Measurements from ENCODE around the gene ARRB2. TPM values are rescaled to one million over a fixed set of nuclear protein-coding genes. Genes with fewer than 3 reads are reported as not detected.

ARRB2 gene
- total RNA-seq, 1 experiment from 2014 or later: 28.5 TPM

DNA sequence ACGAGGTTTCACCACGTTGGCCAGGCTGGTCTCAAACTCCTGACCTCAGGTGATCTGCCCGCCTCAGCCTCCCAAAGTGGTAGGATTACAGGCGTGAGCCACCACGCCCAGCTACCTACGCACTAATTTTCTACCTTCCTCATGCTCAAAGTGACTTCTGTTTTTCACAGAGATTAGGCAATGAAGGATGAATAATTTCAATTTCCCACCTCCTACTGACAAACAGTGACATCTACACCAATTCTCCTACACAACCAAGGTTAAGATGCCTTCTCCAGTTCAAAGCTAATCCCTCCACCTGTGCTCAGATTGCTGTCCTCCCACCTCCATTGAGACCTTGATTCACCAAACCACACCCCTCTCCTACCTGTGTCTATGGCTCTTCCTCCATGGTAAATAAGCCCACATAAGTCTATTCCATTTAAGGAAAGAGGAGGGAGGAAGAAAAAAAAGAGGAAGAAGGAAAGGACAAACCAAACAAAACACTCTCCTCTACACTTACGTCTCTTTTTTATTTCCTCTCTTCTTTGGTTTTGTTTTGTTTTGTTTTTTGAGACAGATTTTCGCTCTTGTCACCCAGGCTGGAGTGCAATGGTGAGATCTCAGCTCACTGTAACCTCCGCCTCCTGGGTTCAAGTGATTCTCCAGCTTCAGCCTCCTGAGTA is 15.3 kb downstream of the ARRB2 start:
- DNase-seq: no peak
- Histone ChIP-seq H3K4me3 (ENCODE audit: insufficient read depth, low read depth, low read length) (no peak overlapping the region), H3K36me3 (replicated peaks; ENCODE audit: control insufficient read depth, insufficient read depth, low read length) (no peaks in the 10 kb centered on the region), H3K27me3 (ENCODE audit: control insufficient read depth, insufficient read depth, low read length) (no peaks in the 10 kb centered on the region)

DNA sequence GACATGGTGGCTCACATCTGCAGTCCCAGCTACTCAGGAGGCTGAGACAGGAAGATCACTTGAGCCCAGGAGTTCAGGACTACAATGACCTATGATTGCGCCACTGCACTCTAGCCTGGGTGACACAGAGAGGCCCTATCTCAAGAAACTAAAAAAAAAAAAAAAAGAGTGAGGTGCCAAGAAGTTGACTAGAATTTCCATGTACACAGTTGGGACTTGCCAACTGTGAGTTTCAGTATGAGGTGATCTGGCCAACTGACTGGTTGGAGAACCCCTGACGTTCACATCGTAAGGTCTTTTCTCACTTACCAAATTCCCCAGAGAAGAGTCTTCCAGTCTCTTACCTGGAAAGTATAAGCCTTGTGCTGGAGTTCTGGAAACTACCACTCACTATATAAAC is 17.7 kb downstream of the ARRB2 start:
- DNase-seq: no peak
- no peaks in the 10 kb centered on the region for H3K36me3 ChIP-seq (replicated peaks; ENCODE audit: control insufficient read depth, insufficient read depth, low read length)
- H3K4me3 ChIP-seq (ENCODE audit: insufficient read depth, low read depth, low read length): no peak overlapping the region
- no peaks in the 10 kb centered on the region for H3K27me3 ChIP-seq (ENCODE audit: control insufficient read depth, insufficient read depth, low read length)

DNA sequence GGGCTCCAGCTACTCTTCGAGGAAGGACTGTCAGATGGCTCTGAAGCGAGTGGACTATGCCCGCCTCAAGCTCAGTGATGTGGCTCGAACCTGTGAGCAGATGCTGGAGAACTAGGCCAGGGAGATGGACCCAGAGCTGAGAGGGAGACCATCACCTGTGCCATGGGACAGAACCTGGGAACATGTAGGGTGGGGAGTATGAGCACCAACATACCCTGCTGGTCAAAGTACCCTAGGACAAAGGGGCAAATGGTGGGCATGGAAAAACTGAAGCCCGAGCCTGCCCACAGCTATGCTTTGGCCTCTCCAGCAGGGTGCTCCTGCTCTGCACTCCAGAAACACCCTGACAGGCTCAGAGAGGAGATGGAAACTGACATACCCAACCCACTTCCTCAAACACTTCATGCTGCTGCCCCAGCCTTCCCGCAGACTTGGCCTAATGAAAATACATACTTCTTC is 22.7 kb downstream of the ARRB2 start:
- peaks cover 20% of the 10 kb centered on the region for H3K27me3 ChIP-seq (ENCODE audit: control insufficient read depth, insufficient read depth, low read length)
- no peaks in the 10 kb centered on the region for H3K36me3 ChIP-seq (replicated peaks; ENCODE audit: control insufficient read depth, insufficient read depth, low read length)
- H3K4me3 ChIP-seq (ENCODE audit: insufficient read depth, low read depth, low read length): no peak overlapping the region
- DNase-seq: peak; percentile 31

DNA sequence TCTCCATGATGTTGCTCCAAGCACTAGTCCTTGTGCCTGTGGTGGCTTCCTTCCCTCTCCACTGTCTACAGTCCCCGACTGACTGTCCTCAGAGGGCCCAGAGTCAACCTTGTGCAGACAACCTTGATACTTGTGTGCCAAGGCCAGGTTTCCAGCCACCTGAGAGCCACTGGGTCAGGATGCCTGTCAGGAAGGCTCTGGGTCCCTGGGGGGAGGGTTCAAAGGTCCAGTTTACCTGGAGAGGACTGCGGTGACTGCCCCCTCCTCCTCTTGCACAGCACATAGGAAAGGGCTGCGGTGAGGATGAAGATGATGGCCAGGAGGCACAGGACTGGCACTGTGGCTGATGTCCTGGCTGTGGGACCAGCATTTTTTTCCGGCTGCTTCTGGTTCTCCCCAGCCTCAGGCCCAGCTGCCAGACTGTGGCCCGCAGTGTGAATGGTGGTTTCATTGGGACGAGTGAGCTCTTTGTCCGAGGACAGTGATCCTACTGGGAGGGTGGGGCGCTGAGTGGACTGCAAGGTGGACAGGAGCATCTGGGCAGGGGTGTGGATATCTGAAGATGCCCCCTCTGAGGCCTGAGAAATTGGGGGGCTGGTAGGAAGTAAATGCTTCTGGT is 24.5 kb downstream of the ARRB2 start:
- no peak for DNase-seq
- peaks cover 39% of the 10 kb centered on the region for H3K27me3 ChIP-seq (ENCODE audit: control insufficient read depth, insufficient read depth, low read length)
- no peaks in the 10 kb centered on the region for H3K36me3 ChIP-seq (replicated peaks; ENCODE audit: control insufficient read depth, insufficient read depth, low read length)
- H3K4me3 ChIP-seq (ENCODE audit: insufficient read depth, low read depth, low read length): no peak overlapping the region

DNA sequence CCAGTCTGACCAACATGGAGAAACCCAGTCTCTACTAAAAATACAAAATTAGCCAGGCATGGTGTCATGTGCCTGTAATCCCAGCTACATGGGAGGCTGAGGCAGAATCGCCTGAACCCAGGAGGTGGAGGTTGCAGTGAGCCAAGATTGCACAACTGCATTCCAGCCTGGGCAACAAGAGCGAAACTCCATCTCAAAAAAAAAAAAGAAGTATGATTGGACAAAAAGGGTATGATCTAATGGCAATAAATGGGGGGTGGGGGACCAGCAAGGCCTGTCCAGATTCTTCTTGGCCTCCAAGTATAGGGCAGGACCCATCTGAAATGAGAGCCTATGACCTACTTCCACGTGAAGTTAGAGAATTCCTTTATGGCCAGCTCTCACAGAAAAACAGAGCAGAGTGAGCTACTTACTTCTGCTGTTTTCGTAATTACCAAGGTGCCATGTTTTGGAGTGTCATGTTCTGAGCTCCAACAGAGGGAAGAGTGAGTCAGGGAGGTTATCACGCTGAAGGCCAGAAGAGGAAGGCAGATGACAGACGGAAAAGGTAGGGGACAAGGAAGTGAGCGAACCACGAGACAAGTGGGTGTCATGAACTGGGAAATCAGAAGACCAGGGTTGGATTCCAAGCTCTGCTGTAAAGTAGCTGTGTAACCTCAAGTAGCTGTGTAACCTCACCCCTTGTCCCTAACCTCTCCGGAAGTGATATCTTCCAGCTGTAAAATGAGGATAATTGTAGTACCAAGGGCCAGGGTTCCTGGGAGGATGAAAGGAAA is 25.6 kb downstream of the ARRB2 start:
- H3K36me3 ChIP-seq (replicated peaks; ENCODE audit: control insufficient read depth, insufficient read depth, low read length): no peaks in the 10 kb centered on the region
- DNase-seq: no peak
- H3K4me3 ChIP-seq (ENCODE audit: insufficient read depth, low read depth, low read length): no peak overlapping the region
- peaks cover 49% of the 10 kb centered on the region for H3K27me3 ChIP-seq (ENCODE audit: control insufficient read depth, insufficient read depth, low read length)

DNA sequence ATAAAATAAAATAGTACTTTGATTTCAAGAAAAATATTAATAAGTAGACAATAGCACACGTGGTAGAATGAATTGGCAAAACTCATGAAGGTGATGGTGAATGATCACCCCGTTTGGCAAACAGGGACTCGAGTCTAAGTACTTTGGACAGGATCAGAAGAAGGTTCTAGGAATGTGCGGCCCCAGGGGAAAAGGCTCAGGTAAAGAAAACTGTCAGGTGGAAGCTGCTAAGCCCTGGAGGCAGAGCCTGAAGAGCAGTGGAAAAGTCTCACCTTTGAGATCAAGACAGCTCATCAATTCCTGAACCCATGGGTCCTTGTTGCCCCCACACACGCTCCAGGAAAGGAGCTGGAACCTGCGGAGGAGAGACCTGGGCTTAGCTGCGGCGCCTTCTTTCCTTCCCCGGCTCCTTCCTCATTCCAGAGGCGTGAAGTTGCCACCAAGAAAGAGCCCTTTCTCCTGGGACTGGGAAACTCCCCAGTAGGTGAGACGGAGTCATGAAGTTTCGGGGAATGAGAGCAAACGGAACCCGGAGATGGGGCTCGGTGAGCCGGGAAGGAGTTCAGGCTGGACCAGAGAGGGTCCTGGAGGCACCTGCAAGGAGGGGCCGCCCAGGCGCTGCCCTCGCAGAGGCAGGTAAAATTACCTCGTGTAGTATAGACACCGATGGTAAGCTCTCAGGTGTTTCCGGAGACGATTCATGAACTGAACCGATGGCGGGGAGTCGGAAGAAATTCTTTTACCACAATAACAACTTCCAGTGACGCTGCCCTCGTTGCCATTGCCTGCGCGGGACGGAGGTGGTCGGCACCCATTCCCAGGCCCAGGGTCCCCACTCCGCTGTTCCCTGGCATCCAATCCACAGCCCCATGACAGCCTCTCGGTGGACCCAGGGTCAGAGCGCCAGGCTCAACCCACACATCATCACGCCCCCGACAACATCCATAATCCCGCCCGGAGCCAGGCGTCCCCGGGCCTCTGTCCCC is 28.0 kb downstream of the ARRB2 start:
- peak; percentile 70 for DNase-seq
- Histone ChIP-seq H3K36me3 (replicated peaks; ENCODE audit: control insufficient read depth, insufficient read depth, low read length) (no peaks in the 10 kb centered on the region), H3K27me3 (ENCODE audit: control insufficient read depth, insufficient read depth, low read length) (peaks cover 63% of the 10 kb centered on the region), H3K4me3 (ENCODE audit: insufficient read depth, low read depth, low read length) (peak overlapping the region; percentile 58; the same call in 1 of the 2 replicates)

DNA sequence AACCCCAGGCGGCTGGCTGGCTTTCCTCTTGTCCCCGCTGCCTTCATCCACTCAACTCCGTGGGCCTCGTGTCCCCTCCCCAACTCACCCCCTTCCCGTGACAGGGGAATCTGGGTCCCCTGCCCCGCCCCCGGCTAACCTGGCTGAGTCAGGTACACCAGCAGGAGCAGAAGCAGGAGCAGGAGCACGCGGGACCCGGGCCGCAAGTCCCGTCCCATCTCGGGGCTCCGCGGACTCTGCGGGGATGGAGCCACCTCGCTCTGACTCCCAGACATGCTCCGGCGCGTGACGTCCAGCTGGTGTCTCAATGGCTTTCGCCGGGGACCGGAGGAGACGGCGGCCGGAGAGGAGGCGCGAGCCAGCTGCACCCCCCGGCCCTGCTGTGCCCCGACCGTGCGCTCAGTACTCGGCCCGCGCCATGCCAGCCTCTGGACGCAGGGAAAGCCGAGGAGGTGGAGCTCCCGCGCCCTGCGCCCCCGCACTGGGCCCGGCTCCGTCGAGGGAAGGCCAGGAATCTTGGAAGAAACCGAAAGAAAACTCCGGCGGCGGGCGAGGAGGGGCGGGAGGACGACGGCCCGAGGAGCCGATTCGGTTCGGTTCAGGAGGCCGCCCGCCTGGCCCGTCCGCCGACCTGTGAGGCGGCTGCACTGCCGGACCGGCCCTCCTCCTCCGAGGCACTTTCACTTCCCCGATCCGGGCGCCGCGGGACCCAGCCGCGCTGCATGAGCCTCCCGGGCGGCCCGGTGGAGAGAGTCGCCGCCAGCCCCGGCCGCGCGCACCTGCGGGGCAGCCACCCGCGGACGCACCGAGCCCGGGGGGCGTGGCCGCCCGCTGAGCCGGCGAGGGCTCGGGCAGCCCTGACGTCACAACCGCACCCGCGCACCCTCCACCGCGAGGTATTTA is 28.9 kb downstream of the ARRB2 start, which contains the start of the genes CXCL16 and ZMYND15:
Gene CXCL16, minus strand, starts transcription at position 807 of the 903 bp plus-strand sequence. Its CDS starts 589 bp downstream, at position 218.
Gene ZMYND15, plus strand, starts transcription at position 712 of the 903 bp plus-strand sequence. CDS start 716 bp downstream, outside the sequence.
- DNase-seq: peak; percentile 90
- Histone ChIP-seq H3K4me3 (ENCODE audit: insufficient read depth, low read depth, low read length) (peak within 1 kb of the TSS; percentile 58), H3K27me3 (ENCODE audit: control insufficient read depth, insufficient read depth, low read length) (peaks cover 65% of the 10 kb centered on the region), H3K36me3 (replicated peaks; ENCODE audit: control insufficient read depth, insufficient read depth, low read length) (no peaks in the 10 kb centered on the region)

DNA sequence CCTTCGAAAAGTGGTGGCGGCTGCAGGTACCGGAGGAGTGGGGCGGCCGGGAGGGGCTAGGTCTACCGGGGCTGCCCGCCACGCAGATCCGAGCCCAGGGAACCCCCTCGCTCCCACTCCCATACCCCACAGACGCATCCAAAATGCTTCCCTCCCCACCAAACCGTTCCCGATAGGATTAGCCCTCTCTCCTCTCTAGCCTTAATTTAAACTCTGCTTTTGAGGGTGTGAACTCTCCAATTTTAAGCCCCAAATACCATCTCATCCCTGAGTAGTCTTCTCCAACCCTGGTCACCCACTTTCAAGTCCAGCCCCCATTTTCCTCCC is 29.6 kb downstream of the ARRB2 start:
- Histone ChIP-seq H3K36me3 (replicated peaks; ENCODE audit: control insufficient read depth, insufficient read depth, low read length) (no peaks in the 10 kb centered on the region), H3K4me3 (ENCODE audit: insufficient read depth, low read depth, low read length) (peak overlapping the region; percentile 58), H3K27me3 (ENCODE audit: control insufficient read depth, insufficient read depth, low read length) (peaks cover 66% of the 10 kb centered on the region)
- DNase-seq: no peak

DNA sequence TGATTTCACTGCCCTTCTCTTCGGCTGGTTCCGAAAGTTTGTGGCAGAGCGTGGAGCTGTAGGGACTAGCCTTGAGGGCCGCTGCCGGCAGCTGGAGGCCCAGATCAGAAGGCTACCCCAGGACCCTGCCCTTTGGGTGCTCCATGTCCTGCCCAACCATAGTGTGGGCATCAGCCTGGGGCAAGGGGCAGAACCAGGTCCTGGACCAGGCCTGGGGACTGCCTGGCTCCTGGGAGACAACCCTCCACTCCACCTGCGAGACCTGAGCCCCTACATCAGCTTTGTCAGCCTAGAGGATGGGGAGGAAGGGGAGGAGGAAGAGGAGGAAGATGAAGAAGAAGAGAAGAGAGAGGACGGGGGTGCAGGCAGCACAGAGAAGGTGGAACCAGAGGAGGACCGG is 30.2 kb downstream of the ARRB2 start:
- H3K27me3 ChIP-seq (ENCODE audit: control insufficient read depth, insufficient read depth, low read length): peaks cover 68% of the 10 kb centered on the region
- DNase-seq: no peak
- no peaks in the 10 kb centered on the region for H3K36me3 ChIP-seq (replicated peaks; ENCODE audit: control insufficient read depth, insufficient read depth, low read length)
- H3K4me3 ChIP-seq (ENCODE audit: insufficient read depth, low read depth, low read length): no peak overlapping the region

DNA sequence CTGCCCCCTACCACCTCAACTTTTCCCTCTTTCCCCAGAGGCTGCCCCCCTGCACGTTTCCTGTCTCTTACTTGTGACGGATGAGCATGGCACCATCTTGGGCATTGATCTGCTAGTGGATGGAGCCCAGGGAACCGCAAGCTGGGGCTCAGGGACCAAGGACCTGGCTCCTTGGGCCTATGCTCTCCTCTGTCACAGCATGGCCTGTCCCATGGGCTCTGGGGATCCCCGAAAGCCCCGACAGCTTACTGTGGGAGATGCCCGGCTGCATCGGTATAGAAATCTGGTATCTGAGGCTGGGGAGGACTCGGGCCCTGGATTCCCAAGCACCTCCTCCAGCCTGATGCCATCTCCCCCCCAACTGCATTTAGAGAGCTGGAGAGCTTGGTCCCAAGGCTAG is 31.1 kb downstream of the ARRB2 start:
- Histone ChIP-seq H3K27me3 (ENCODE audit: control insufficient read depth, insufficient read depth, low read length) (peaks cover 61% of the 10 kb centered on the region), H3K4me3 (ENCODE audit: insufficient read depth, low read depth, low read length) (no peak overlapping the region), H3K36me3 (replicated peaks; ENCODE audit: control insufficient read depth, insufficient read depth, low read length) (no peaks in the 10 kb centered on the region)
- no peak for DNase-seq

DNA sequence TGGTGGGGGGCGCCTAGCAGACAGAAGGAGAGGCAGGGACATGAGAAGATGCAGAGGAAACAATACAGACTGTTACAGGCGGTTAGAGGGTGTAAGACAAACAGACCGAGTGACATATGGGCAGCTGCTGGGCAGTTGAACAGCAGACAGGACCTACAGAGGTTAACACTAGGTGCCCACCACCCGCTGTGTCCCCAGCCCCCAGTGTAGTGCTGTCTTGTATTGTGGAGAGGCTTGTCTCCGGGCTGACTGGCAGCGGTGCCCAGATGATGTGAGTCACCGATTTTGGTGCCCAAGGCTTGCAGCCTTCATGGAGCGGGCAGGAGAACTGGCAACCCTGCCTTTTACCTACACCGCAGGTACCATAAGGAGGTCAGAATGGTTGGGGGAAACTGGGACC is 31.7 kb downstream of the ARRB2 start:
- H3K27me3 ChIP-seq (ENCODE audit: control insufficient read depth, insufficient read depth, low read length): peaks cover 59% of the 10 kb centered on the region
- no peak overlapping the region for H3K4me3 ChIP-seq (ENCODE audit: insufficient read depth, low read depth, low read length)
- H3K36me3 ChIP-seq (replicated peaks; ENCODE audit: control insufficient read depth, insufficient read depth, low read length): no peaks in the 10 kb centered on the region
- DNase-seq: no peak

DNA sequence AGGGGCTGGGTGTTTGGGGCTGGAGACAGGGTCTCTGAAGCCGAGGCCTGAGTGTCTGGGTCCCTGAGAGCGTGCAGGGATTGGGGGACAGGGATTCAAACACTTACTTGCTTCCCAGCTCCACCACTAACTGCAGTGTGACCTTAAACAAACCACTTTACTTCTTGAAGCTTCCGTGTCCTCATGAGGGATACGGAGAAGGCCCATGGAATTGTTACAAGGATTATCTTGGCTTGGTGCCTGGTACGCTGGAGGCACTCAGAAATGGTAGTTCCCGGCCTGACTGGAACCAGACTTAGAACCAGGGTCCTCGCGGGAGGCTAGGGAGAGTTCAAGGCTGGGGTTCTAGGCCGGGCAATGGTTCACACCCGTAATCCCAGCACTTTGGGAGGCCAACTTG is 32.2 kb downstream of the ARRB2 start:
- DNase-seq: no peak
- H3K27me3 ChIP-seq (ENCODE audit: control insufficient read depth, insufficient read depth, low read length): peaks cover 57% of the 10 kb centered on the region
- H3K4me3 ChIP-seq (ENCODE audit: insufficient read depth, low read depth, low read length): no peak overlapping the region
- no peaks in the 10 kb centered on the region for H3K36me3 ChIP-seq (replicated peaks; ENCODE audit: control insufficient read depth, insufficient read depth, low read length)

DNA sequence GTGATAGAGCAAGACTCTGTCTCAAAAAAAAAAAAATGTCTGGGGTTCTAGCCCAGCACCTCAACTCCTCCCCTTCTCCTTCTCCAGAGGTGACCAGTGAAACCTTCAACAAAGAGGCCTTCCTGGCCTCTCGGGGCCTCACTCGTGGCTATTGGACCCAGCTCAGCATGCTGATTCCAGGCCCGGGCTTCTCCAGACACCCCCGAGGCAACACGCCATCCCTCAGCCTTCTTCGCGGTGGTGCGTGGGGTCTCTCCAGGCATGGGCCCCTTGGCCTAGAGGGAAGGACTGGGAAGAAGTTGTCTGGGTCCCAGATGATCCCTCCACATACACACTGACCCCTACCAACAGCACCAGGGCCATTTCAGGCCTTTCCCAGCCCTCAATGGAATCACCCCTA is 32.8 kb downstream of the ARRB2 start:
- Histone ChIP-seq H3K27me3 (ENCODE audit: control insufficient read depth, insufficient read depth, low read length) (peaks cover 53% of the 10 kb centered on the region), H3K36me3 (replicated peaks; ENCODE audit: control insufficient read depth, insufficient read depth, low read length) (no peaks in the 10 kb centered on the region), H3K4me3 (ENCODE audit: insufficient read depth, low read depth, low read length) (no peak overlapping the region)
- peak; percentile 22 for DNase-seq
